Activated CD8-positive, alpha-beta memory T cell treated with anti-CD3 and anti-CD28 coated beads, Interleukin-2, amount 10 ng/mL, durations not matched to agents 7 days and 5 days (primary cell): ENCODE measurements around the gene ITGAE. TPM values are rescaled to one million over a fixed set of nuclear protein-coding genes. Genes with fewer than 3 reads are reported as not detected.

Experiments used
- ATAC-seq: fragments of 150-1000 bp; cut with Tn5 transposase; one replicate; pipeline ENCODE4 v1.10.0; 2021; ENCODE audit warnings: moderate library complexity
- CTCF ChIA-PET: fragments of 350-600 bp; sonication (Branson Sonifier 250); formaldehyde crosslinking; loops from one replicate; lab custom pipeline; 2021; ENCODE audit warnings: antibody characterized with exemption; lab: Charles Lee
- DNase-seq: peaks from one replicate; pipeline ENCODE4 v3.0.0-alpha.2; 2020
- H3K27ac Mint-ChIP-seq: one replicate; pipeline ENCODE4 v1.8.0; 2021; ENCODE audit warnings: mild to moderate bottlenecking, mixed read lengths
- H3K27me3 Mint-ChIP-seq: one replicate; pipeline ENCODE4 v1.8.0; 2021; ENCODE audit warnings: mixed read lengths
- H3K36me3 Mint-ChIP-seq: one replicate; pipeline ENCODE4 v1.8.0; 2021; ENCODE audit warnings: mild to moderate bottlenecking, mixed read lengths
- H3K4me1 Mint-ChIP-seq: one replicate; pipeline ENCODE4 v1.8.0; 2021; ENCODE audit warnings: mixed read lengths
- H3K4me3 Mint-ChIP-seq: one replicate; pipeline ENCODE4 v1.8.0; 2021; ENCODE audit warnings: mild to moderate bottlenecking, moderate library complexity, mixed read lengths
- H3K9me3 Mint-ChIP-seq: one replicate; pipeline ENCODE4 v1.8.0; 2022; ENCODE audit warnings: low read depth, mixed read lengths
- total RNA-seq, 2 experiments: library from RNA; stranded (reverse); gene quantifications; one replicate each; pipeline ENCODE4 v1.2.3, GENCODE V29; 2021

Gene ITGAE
- total RNA-seq, 2 experiments from 2014 or later = 54.4 to 70.9 TPM

DNA sequence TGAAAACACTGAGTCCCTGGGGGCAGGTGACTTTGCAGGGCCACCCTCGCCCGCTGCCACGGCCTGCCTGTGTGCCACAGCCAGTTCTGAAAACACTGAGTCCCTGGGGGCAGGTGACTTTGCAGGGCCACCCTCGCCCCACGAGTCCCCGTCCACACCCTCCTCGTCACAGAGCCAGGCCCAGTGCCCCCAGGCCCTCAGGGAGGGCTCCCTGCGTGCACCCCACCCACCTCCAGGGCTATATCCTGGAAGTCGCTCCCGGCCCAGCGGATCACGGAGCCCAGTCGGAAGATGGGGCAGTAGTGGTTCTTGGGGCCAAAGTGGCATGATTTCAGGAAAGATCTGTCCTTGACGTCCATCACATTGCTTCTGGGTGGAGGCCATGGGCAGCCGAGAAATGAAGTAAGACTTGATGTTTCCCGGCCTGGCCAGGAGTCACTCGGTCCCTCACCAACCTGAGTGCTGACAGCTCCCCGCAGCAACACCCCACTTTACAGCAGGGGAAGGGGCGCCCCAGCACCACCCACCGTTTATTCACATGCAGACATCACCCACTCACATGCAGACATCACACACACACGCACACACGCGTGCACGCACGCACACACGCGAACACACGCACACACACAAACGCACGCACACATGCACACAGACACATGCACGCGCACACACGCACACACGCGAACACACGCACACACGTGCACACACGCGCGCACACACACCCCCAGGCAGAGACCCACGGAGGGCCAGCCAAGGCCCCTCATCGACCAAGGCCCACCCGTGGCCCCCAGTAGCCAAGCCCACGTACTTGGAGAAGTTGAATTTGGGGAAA is 111.5 kb downstream of the ITGAE start:
- H3K36me3 Mint-ChIP-seq = peaks cover 7% of the 10 kb centered on the region
- CTCF ChIA-PET = no interaction called here
- H3K27me3 Mint-ChIP-seq = no peaks in the 10 kb centered on the region
- ATAC-seq (no peak), DNase-seq (no peak)
- H3K9me3 Mint-ChIP-seq = no peaks in the 10 kb centered on the region
- H3K27ac Mint-ChIP-seq = no peak overlapping the region
- H3K4me1 Mint-ChIP-seq = peaks cover 12% of the 10 kb centered on the region
- H3K4me3 Mint-ChIP-seq = no peak overlapping the region

GRCh38 chr17:3688852-3689261 is 112.1 kb downstream of the ITGAE start:
- peaks cover 6% of the 10 kb centered on the region for H3K4me1 Mint-ChIP-seq
- H3K9me3 Mint-ChIP-seq = no peaks in the 10 kb centered on the region
- no peak overlapping the region for H3K27ac Mint-ChIP-seq
- no peak for ATAC-seq
- H3K36me3 Mint-ChIP-seq = peaks cover 5% of the 10 kb centered on the region
- H3K27me3 Mint-ChIP-seq = no peaks in the 10 kb centered on the region
- no peak for DNase-seq
- CTCF ChIA-PET = no interaction called here
- H3K4me3 Mint-ChIP-seq = no peak overlapping the region

DNA sequence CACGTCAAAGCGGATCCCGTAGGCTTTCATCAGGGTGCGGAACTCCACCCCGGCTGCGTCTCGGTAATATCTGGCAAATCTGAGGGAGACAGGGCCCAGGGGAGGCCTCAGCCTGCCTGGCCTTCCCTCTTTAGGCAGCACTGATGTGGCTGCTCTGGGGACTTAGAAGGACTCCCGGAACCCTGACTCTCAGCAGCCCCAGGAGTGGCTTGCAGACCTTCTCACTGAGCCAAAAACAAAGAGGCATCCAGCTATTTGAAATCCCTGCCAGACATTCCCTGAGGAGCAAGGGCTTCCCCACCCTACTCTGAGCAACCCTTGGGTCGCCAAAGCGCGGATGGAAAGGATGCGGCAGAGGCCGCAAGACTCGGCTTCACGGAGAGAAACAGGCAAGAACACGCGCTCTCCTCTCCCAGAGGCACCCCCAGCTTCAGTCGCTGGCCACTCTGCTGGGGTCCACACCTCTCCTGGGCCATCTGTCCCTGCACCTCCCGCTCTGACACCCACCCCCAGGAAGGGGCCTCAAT is 112.9 kb downstream of the ITGAE start:
- Mint-ChIP-seq H3K9me3 (no peaks in the 10 kb centered on the region), H3K27ac (no peak overlapping the region), H3K27me3 (no peaks in the 10 kb centered on the region), H3K36me3 (peaks cover 5% of the 10 kb centered on the region), H3K4me1 (peaks cover 6% of the 10 kb centered on the region), H3K4me3 (no peak overlapping the region)
- ATAC-seq (no peak), DNase-seq (no peak)
- CTCF ChIA-PET = no interaction called here

DNA sequence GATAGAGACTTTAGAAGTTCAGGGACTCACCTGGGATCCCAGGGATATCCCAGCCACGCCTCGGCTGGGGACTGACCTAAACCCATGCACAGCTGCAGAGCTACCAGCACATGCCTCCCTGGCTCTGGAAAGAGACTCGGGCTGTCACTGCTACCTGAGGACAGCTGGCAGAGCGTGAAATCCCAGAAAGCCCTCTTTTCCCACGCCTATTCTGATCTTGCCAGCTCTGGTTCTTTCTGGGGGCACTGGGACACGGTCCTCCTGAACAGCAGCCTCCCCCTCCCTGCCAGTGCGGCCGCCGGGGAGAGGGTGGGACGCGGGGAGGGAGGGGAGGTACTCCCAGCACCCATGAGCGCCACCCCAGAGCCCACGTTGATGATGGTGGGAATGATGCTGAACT is 115.8 kb downstream of the ITGAE start:
- Mint-ChIP-seq H3K27me3 (no peaks in the 10 kb centered on the region), H3K27ac (no peak overlapping the region), H3K4me1 (peaks cover 9% of the 10 kb centered on the region), H3K9me3 (no peaks in the 10 kb centered on the region), H3K4me3 (no peak overlapping the region), H3K36me3 (peaks cover 5% of the 10 kb centered on the region)
- DNase-seq (no peak), ATAC-seq (no peak)
- CTCF ChIA-PET = interaction anchor here (0.7 to 2.9 kb wide), 3 partner anchors 8 to 378 kb away, joined by 3 to 28 read pairs (median 4); partner anchors contain the start of gene HASPIN

GRCh38 chr17:3683054-3683511 is 117.9 kb downstream of the ITGAE start:
- Mint-ChIP-seq H3K27ac (no peak overlapping the region), H3K36me3 (no peaks in the 10 kb centered on the region), H3K27me3 (no peaks in the 10 kb centered on the region), H3K9me3 (no peaks in the 10 kb centered on the region), H3K4me3 (no peak overlapping the region), H3K4me1 (peaks cover 11% of the 10 kb centered on the region)
- ATAC-seq (peak; percentile 92), DNase-seq (peak; percentile 74)
- CTCF ChIA-PET = interaction anchor here (0.6 to 3.7 kb wide), 28 partner anchors 9 to 163 kb away, joined by 3 to 51 read pairs (median 4); partner anchors contain the start of genes CTNS, HASPIN, NCBP3 and P2RX5

- H3K4me3 Mint-ChIP-seq = no peak overlapping the region
- CTCF ChIA-PET = interaction anchor here (0.5 to 3.7 kb wide), 15 partner anchors 14 to 394 kb away, joined by 3 to 51 read pairs (median 6); partner anchors contain the start of genes HASPIN and P2RX5
- peaks cover 11% of the 10 kb centered on the region for H3K4me1 Mint-ChIP-seq
- H3K27me3 Mint-ChIP-seq = no peaks in the 10 kb centered on the region
- H3K9me3 Mint-ChIP-seq = no peaks in the 10 kb centered on the region
- no peak for DNase-seq
- ATAC-seq = no peak
- no peak overlapping the region for H3K27ac Mint-ChIP-seq
- H3K36me3 Mint-ChIP-seq = no peaks in the 10 kb centered on the region
These were observed 119.0 kb downstream of the ITGAE start for GRCh38 chr17:3682033-3682432.

DNA sequence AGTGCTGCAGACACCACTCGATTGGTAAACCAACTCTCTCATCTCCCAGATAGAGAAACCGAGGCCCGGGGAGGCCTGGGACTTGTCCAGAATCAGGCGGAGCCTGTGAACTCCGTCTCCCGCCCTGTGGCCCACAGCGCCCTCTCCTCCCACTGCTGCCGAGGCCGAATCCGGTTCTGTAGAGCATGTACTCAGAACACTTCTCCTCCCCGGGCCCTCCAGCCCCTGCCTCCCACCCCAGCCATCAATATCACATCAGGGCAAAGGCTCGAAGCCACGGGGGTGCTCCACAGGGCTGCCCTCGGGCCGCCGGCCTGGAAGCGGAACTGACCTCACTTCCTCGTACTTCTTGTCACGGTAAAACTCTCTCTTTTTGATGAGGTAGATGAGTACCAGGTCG is 119.4 kb downstream of the ITGAE start:
- no peak for DNase-seq
- CTCF ChIA-PET = interaction anchor here (0.5 to 3.7 kb wide), 4 partner anchors 14 to 394 kb away, joined by 3 to 51 read pairs (median 20); partner anchors contain the start of gene P2RX5
- no peaks in the 10 kb centered on the region for H3K36me3 Mint-ChIP-seq
- H3K4me3 Mint-ChIP-seq = no peak overlapping the region
- no peak for ATAC-seq
- H3K9me3 Mint-ChIP-seq = no peaks in the 10 kb centered on the region
- H3K27me3 Mint-ChIP-seq = no peaks in the 10 kb centered on the region
- H3K27ac Mint-ChIP-seq = no peak overlapping the region
- peaks cover 11% of the 10 kb centered on the region for H3K4me1 Mint-ChIP-seq

DNA sequence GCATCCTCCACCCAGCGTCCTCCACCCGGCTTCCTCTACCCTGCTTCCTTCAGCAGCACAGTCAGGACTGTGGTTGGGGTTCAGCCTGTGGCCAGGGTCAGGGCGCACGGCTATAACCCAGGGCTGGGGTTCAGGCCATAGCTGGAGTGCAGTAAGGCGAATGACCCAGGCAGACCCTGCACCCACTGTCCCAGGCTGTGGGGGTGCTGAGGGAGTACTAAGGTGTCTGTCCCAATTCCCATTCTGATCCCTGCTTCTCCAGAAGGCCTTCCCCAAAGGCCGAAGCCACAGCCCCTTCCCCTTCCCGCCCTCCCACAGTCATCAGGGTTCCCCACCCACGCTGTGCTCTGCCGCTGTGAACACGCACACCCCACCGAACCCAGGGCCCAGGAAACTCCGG is 119.9 kb downstream of the ITGAE start:
- CTCF ChIA-PET = interaction anchor here (2.4 to 3.7 kb wide), 3 partner anchors 15 to 163 kb away, joined by 6 to 51 read pairs (median 34); partner anchors contain the start of gene P2RX5
- H3K27me3 Mint-ChIP-seq = no peaks in the 10 kb centered on the region
- H3K4me1 Mint-ChIP-seq = peaks cover 11% of the 10 kb centered on the region
- H3K36me3 Mint-ChIP-seq = no peaks in the 10 kb centered on the region
- ATAC-seq = no peak
- no peaks in the 10 kb centered on the region for H3K9me3 Mint-ChIP-seq
- no peak overlapping the region for H3K4me3 Mint-ChIP-seq
- no peak overlapping the region for H3K27ac Mint-ChIP-seq
- no peak for DNase-seq

DNA sequence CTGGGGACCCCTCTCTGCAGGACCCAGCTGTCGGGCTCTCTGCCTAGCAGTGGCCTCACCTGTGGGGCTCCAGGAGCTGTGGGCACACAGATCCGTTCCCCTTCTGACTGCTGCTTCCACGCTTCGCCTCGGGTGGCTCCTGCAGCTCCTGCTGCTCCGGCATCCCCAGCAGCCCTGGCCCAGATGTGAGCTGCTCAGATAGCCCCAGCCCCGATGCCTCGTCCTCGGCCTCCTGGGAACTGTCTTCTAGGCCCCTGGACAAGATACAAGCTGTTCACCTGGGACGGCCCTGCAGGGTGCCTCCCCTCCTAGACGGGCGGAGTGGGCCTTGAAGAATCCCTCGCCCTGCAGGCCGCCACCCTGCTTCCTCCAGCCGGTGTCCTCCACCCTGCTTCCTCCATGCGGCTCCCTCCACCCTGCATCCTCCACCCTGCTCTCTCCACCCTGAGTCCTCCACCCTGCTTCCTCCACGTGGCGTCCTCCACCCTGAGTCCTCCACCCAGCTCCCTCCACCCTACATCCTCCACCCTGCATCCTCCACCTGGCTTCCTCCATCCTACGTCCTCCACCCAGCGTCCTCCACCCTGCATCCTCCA is 121.4 kb downstream of the ITGAE start:
- Mint-ChIP-seq H3K27me3 (no peaks in the 10 kb centered on the region), H3K9me3 (no peaks in the 10 kb centered on the region), H3K4me1 (peaks cover 11% of the 10 kb centered on the region), H3K36me3 (no peaks in the 10 kb centered on the region), H3K27ac (peak overlapping the region; percentile 32), H3K4me3 (no peak overlapping the region)
- CTCF ChIA-PET = no interaction called here
- no peak for ATAC-seq
- no peak for DNase-seq

DNA sequence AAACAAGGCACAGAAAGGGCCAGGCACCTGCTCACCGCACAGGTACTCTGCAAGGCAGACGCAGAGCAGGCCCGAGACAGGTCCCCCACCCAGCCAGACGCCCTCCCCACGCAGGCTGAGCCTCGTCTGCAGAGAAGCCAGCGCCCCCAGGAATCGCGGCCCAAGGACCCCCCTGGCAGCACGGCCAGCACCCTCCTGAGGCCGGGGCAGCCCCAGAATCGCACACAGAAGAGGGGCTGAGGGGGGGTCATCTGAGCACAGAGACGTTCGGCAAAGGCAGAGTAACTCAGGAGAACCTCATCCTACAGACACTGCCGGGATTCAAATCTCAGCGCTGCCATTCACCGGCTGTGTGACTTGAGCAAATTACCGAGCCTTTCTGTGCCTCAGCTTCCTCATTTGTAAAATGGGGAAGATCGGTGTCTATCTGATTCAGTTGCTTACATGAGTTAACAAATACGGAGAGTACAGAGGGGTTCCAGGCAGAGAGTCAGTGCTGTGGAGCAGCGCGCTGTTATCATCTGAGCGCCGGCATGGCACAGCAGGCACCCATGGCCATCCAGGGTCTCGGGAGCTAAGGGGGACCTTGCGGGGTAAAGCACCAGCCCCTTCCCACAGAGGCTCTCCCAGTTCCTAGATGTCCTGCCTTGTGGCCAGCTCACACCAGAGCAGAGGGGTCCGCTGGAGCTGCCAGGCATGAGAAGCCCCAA is 122.0 kb downstream of the ITGAE start:
- no peak for DNase-seq
- no peak for ATAC-seq
- H3K4me3 Mint-ChIP-seq = no peak overlapping the region
- no peaks in the 10 kb centered on the region for H3K9me3 Mint-ChIP-seq
- H3K27me3 Mint-ChIP-seq = no peaks in the 10 kb centered on the region
- H3K4me1 Mint-ChIP-seq = peaks cover 11% of the 10 kb centered on the region
- H3K27ac Mint-ChIP-seq = no peak overlapping the region
- H3K36me3 Mint-ChIP-seq = no peaks in the 10 kb centered on the region
- CTCF ChIA-PET = no interaction called here

DNA sequence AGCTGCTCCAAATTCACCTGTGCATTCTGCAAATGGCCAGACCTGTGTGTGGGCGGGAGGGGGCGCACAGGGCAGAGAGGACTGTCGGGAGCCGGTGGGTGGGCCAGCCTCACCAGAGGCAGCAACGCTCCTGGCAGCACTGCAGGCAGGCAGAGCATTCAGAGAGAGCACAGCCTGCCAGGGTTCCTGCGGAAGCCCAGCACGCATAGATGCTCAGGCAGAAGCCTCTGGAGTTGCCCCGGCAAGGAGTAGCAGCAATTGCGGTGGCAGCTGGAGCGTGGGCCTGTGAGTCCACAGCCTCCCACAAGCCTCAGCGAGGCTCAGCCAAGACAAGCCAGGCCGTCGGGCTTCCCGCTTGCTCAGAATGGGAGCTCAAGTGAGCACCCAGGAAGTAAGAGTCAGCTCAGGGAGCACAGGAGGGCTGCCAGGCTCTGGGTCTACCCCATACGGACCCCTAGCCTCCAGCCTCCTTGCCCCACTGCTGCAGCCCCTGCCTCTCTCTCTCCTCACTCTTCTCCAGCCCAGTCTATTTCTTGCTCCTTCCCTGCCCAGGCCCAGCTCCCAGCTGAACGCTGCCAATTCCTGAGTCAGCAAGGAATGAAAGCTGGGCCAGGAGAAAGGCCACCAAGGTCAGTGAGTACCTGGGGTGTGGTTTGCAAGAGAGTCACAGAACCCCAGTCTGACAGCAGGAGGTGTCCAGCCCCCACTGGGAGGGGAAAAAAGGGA is 122.7 kb downstream of the ITGAE start:
- Mint-ChIP-seq H3K36me3 (no peaks in the 10 kb centered on the region), H3K27me3 (no peaks in the 10 kb centered on the region), H3K4me3 (no peak overlapping the region), H3K9me3 (no peaks in the 10 kb centered on the region), H3K27ac (no peak overlapping the region), H3K4me1 (peaks cover 8% of the 10 kb centered on the region)
- CTCF ChIA-PET = no interaction called here
- ATAC-seq (no peak), DNase-seq (no peak)

DNA sequence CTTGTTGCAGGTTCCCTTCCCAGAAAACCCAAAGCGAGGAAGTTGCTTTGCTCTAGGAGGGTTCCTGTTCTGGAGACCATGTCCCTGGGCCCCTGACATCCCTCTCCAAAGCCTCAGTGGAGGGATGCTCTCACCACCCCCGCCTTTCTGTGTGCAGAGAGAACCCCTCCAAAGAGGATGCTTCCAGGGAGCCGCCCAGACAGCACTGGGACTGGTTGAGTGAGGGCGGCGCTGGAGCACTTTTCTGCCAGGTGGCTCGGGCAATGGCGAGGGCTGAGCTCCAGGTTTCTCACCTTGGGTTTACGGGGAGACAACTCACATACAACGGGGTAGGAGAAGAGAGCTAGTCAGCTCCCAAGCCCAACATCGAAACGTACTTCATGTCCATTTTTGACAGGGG is 125.1 kb downstream of the ITGAE start:
- Mint-ChIP-seq H3K9me3 (no peaks in the 10 kb centered on the region), H3K4me1 (peaks cover 6% of the 10 kb centered on the region), H3K27ac (no peak overlapping the region), H3K4me3 (no peak overlapping the region), H3K36me3 (peaks cover 6% of the 10 kb centered on the region), H3K27me3 (no peaks in the 10 kb centered on the region)
- ATAC-seq (no peak), DNase-seq (no peak)
- CTCF ChIA-PET = interaction anchor here (1.0 to 1.1 kb wide), 2 partner anchors 40 to 152 kb away, joined by 3 read pairs; partner anchors contain the start of genes CTNS and SHPK
